ENCODE results near the gene ADGRG1. TPM values are rescaled to one million over a fixed set of nuclear protein-coding genes. Genes with fewer than 3 reads are reported as not detected.

The ADGRG1 gene
- total RNA-seq, 1 experiment from 2014 or later: 0.38 TPM

Other genes with a start within 250 kb of the ADGRG1 start
- not detected in 2 replicates for gene CCL17, start 223.9 kb upstream of the ADGRG1 start, total RNA-seq (2014; rRNA removed; shearing (Covaris generic))
- gene CIAPIN1, start 181.2 kb upstream of the ADGRG1 start, total RNA-seq (2014; rRNA removed; shearing (Covaris generic)): 114 and 134 TPM in 2 replicates
- 43.3 and 59.6 TPM in 2 replicates for gene COQ9, start 181.2 kb upstream of the ADGRG1 start, total RNA-seq (2014; rRNA removed; shearing (Covaris generic))
- gene POLR2C, start 166.0 kb upstream of the ADGRG1 start, total RNA-seq (2014; rRNA removed; shearing (Covaris generic)): 178 and 189 TPM in 2 replicates
- gene DOK4, start 142.1 kb upstream of the ADGRG1 start, total RNA-seq (2014; rRNA removed; shearing (Covaris generic)): 15.3 and 15.7 TPM in 2 replicates
- gene CCDC102A, start 92.1 kb upstream of the ADGRG1 start, total RNA-seq (2014; rRNA removed; shearing (Covaris generic)): 9.3 and 10.4 TPM in 2 replicates
- gene ADGRG5, start 86.0 kb upstream of the ADGRG1 start, total RNA-seq (2014; rRNA removed; shearing (Covaris generic)): 6.2 and 6.4 TPM in 2 replicates
- 0.07 and 0.67 TPM in 2 replicates for gene ADGRG3, start 39.7 kb downstream of the ADGRG1 start, total RNA-seq (2014; rRNA removed; shearing (Covaris generic))
- 0.03 TPM in 1 of 2 replicates, not detected in the other for gene DRC7, start 66.2 kb downstream of the ADGRG1 start, total RNA-seq (2014; rRNA removed; shearing (Covaris generic))
- gene KATNB1, start 107.1 kb downstream of the ADGRG1 start, total RNA-seq (2014; rRNA removed; shearing (Covaris generic)): 65.0 and 80.6 TPM in 2 replicates
- gene KIFC3, start 173.9 kb downstream of the ADGRG1 start, total RNA-seq (2014; rRNA removed; shearing (Covaris generic)): 15.9 and 20.4 TPM in 2 replicates

Measured in H7 (cell line).